Activated CD8-positive, alpha-beta T cell treated with anti-CD3 and anti-CD28 coated beads for 36 hours (primary cell): Measurements from ENCODE around the gene ARHGAP31. TPM values are rescaled to one million over a fixed set of nuclear protein-coding genes. Genes with fewer than 3 reads are reported as not detected.
"Not testable (repeated sequence)": the region's sequence is repeated elsewhere in the genome, so short reads cannot be mapped to it uniquely, and the experiment has no call there.

Source experiments
- ATAC-seq: fragments of 200-7000 bp; cut with Tn5 transposase; one replicate; pipeline ENCODE4 v1.10.0; 2021; ENCODE audit warnings: mild to moderate bottlenecking, moderate library complexity
- CTCF ChIA-PET: fragments of 350-600 bp; sonication (Branson Sonifier 250); formaldehyde crosslinking; loops from one replicate; lab custom pipeline; 2021; ENCODE audit warnings: antibody characterized with exemption; lab: Charles Lee
- POLR2A ChIA-PET: fragments of 350-600 bp; sonication (Branson Sonifier 250); formaldehyde crosslinking; loops from one replicate; lab custom pipeline; 2021; ENCODE audit warnings: antibody characterized with exemption; lab: Charles Lee
- DNase-seq: peaks from one replicate; pipeline ENCODE4 v3.0.0-alpha.2; 2020
- H3K27ac Mint-ChIP-seq: one replicate; pipeline ENCODE4 v1.8.0; 2021; ENCODE audit warnings: mild to moderate bottlenecking, mixed read lengths
- H3K27me3 Mint-ChIP-seq: one replicate; pipeline ENCODE4 v1.8.0; 2021; ENCODE audit warnings: mixed read lengths
- H3K36me3 Mint-ChIP-seq: one replicate; pipeline ENCODE4 v1.8.0; 2021; ENCODE audit warnings: low read depth, mixed read lengths
- H3K4me1 Mint-ChIP-seq: one replicate; pipeline ENCODE4 v1.8.0; 2021; ENCODE audit warnings: low read depth, mixed read lengths
- H3K4me3 Mint-ChIP-seq: one replicate; pipeline ENCODE4 v1.8.0; 2021; ENCODE audit warnings: mild to moderate bottlenecking, moderate library complexity, mixed read lengths
- H3K9me3 Mint-ChIP-seq: one replicate; pipeline ENCODE4 v1.8.0; 2021; ENCODE audit warnings: mixed read lengths
- CTCF ChIP-seq: fragments of 200-600 bp; IDR thresholded peaks from one replicate; pipeline ENCODE4 v1.8.0; 2022; ENCODE audit warnings: antibody characterized with exemption, mild to moderate bottlenecking
- intact Hi-C: fragments of 100-400 bp; cut with micrococcal nuclease; formaldehyde crosslinking; loops from one replicate; pipeline ENCODE4 v1.10.0; 2022
- total RNA-seq, 2 experiments: library from RNA; stranded (reverse); gene quantifications; one replicate each; pipeline ENCODE4 v1.2.3, GENCODE V29; 2021

The ARHGAP31 gene
- total RNA-seq, 2 experiments from 2014 or later: 6.6 to 8.0 TPM

GRCh38 chr3:119333773-119334509, 39.8 kb downstream of the ARHGAP31 start:
- CTCF ChIA-PET: interaction anchor here (1.5 kb wide), 1 partner anchor 11 kb away, joined by 4 read pairs; no protein-coding TSS in a partner anchor
- Mint-ChIP-seq H3K36me3 (peaks cover 3% of the 10 kb centered on the region), H3K4me3 (no peak overlapping the region), H3K27ac (no peak overlapping the region), H3K27me3 (no peaks in the 10 kb centered on the region), H3K4me1 (no peaks in the 10 kb centered on the region), H3K9me3 (no peaks in the 10 kb centered on the region)
- intact Hi-C loops: no loop called here
- DNase-seq (no peak), ATAC-seq (no peak)
- POLR2A ChIA-PET: no interaction called here
- TF ChIP-seq CTCF: no peak

GRCh38 chr3:119336823-119337222, 42.6 kb downstream of the ARHGAP31 start:
- Mint-ChIP-seq H3K9me3 (no peaks in the 10 kb centered on the region), H3K27me3 (no peaks in the 10 kb centered on the region), H3K27ac (no peak overlapping the region), H3K36me3 (peaks cover 3% of the 10 kb centered on the region), H3K4me3 (no peak overlapping the region), H3K4me1 (no peaks in the 10 kb centered on the region)
- ATAC-seq (no peak), DNase-seq (no peak)
- CTCF ChIA-PET: interaction anchor here (1.0 to 1.6 kb wide), 2 partner anchors 14 to 16 kb away, joined by 3 to 8 read pairs; no protein-coding TSS in a partner anchor
- POLR2A ChIA-PET: no interaction called here
- TF ChIP-seq CTCF: no peak
- intact Hi-C loops: no loop called here

GRCh38 chr3:119337407-119337806, 43.2 kb downstream of the ARHGAP31 start:
- CTCF ChIA-PET: interaction anchor here (1.0 to 1.6 kb wide), 3 partner anchors 11 to 16 kb away, joined by 3 to 8 read pairs (median 4); no protein-coding TSS in a partner anchor
- DNase-seq, H3K9me3 Mint-ChIP-seq, H3K27ac Mint-ChIP-seq, intact Hi-C loops, POLR2A ChIA-PET, ATAC-seq, H3K27me3 Mint-ChIP-seq, H3K4me3 Mint-ChIP-seq, H3K4me1 Mint-ChIP-seq, H3K36me3 Mint-ChIP-seq: not testable (repeated sequence)

- intact Hi-C loops: no loop called here
- H3K9me3 Mint-ChIP-seq: no peaks in the 10 kb centered on the region
- H3K27ac Mint-ChIP-seq: no peak overlapping the region
- no peaks in the 10 kb centered on the region for H3K4me1 Mint-ChIP-seq
- no peaks in the 10 kb centered on the region for H3K27me3 Mint-ChIP-seq
- peaks cover 3% of the 10 kb centered on the region for H3K36me3 Mint-ChIP-seq
- DNase-seq (no peak), ATAC-seq (no peak)
- TF ChIP-seq CTCF: no peak
- POLR2A ChIA-PET: interaction anchor here (0.8 to 1.3 kb wide), 2 partner anchors 7 to 117 kb away, joined by 3 read pairs; no protein-coding TSS in a partner anchor
- CTCF ChIA-PET: interaction anchor here (0.7 to 1.5 kb wide), 6 partner anchors 9 to 454 kb away, joined by 3 to 4 read pairs (median 3); no protein-coding TSS in a partner anchor
- H3K4me3 Mint-ChIP-seq: no peak overlapping the region
Measured at GRCh38 chr3:119338754-119339153, 44.6 kb downstream of the ARHGAP31 start.

GRCh38 chr3:119340014-119340413, 45.8 kb downstream of the ARHGAP31 start:
- no peak for ATAC-seq
- Mint-ChIP-seq H3K4me1 (no peaks in the 10 kb centered on the region), H3K9me3 (no peaks in the 10 kb centered on the region), H3K36me3 (peaks cover 3% of the 10 kb centered on the region), H3K4me3 (no peak overlapping the region), H3K27ac (no peak overlapping the region), H3K27me3 (no peaks in the 10 kb centered on the region)
- DNase-seq: no peak
- ChIA-PET CTCF (interaction anchor here (2.6 kb wide), 1 partner anchor 13 kb away, joined by 8 read pairs; no protein-coding TSS in a partner anchor), POLR2A (interaction anchor here (1.0 kb wide), 1 partner anchor 17 kb away, joined by 4 read pairs; no protein-coding TSS in a partner anchor)
- intact Hi-C loops: no loop called here
- no peak for TF ChIP-seq CTCF
